OCI-LY1 (cell line): ENCODE measurements around the gene YY2.

Experiments used
- EZH2 ChIP-seq: fragments of 200-600 bp; sonication (generic), shearing (Covaris generic); IDR thresholded peaks from 2 replicates; pipeline ENCODE4 v1.8.0; 2017; ENCODE audit warnings: borderline replicate concordance, mixed run types, mild to moderate bottlenecking, antibody characterized with exemption, low read length, moderate library complexity, mixed read lengths
- TF ChIP-seq, protein P1 (sequence below): fragments of 200-600 bp; sonication (generic), shearing (Covaris generic); IDR thresholded peaks from 2 replicates; pipeline ENCODE4 v1.5.1; 2017; ENCODE audit warnings: mild to moderate bottlenecking, antibody characterized with exemption, low read length, moderate library complexity, mixed read lengths

DNA sequence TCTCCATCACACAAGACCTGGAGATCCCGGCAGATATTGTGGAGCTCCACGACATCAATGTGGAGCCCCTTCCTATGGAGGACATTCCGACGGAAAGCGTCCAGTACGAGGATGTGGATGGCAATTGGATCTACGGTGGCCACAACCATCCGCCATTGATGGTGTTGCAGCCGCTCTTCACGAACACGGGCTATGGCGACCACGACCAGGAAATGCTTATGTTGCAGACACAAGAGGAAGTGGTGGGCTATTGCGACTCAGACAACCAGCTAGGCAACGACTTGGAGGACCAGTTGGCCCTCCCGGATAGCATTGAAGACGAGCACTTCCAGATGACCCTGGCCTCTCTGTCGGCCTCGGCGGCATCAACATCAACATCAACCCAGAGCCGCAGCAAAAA lies 717 bp downstream of the YY2 start:
- TF ChIP-seq, protein P1, sequence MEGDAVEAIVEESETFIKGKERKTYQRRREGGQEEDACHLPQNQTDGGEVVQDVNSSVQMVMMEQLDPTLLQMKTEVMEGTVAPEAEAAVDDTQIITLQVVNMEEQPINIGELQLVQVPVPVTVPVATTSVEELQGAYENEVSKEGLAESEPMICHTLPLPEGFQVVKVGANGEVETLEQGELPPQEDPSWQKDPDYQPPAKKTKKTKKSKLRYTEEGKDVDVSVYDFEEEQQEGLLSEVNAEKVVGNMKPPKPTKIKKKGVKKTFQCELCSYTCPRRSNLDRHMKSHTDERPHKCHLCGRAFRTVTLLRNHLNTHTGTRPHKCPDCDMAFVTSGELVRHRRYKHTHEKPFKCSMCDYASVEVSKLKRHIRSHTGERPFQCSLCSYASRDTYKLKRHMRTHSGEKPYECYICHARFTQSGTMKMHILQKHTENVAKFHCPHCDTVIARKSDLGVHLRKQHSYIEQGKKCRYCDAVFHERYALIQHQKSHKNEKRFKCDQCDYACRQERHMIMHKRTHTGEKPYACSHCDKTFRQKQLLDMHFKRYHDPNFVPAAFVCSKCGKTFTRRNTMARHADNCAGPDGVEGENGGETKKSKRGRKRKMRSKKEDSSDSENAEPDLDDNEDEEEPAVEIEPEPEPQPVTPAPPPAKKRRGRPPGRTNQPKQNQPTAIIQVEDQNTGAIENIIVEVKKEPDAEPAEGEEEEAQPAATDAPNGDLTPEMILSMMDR: no peak
- TF ChIP-seq EZH2: no peak
